GM12865 (cell line): ENCODE results near the gene PMAIP1.

Experiments used
- DNase-seq: peaks from one replicate; pipeline ENCODE4 v3.0.0; 2010; ENCODE audit warnings: low read depth
- H3K4me3 ChIP-seq: 2 replicates; pipeline ENCODE4 v1.5.1; 2011; ENCODE audit warnings: mild to moderate bottlenecking, low read depth, low read length, control low read depth
- TF ChIP-seq, protein P1 (sequence below): IDR thresholded peaks from 2 replicates; pipeline ENCODE4 v1.5.1; 2011; ENCODE audit warnings: low read length, control low read depth, low read depth, inconsistent platforms; ENCODE audit not compliant: insufficient read depth; ENCODE audit errors: missing control alignments

The PMAIP1 gene

DNA sequence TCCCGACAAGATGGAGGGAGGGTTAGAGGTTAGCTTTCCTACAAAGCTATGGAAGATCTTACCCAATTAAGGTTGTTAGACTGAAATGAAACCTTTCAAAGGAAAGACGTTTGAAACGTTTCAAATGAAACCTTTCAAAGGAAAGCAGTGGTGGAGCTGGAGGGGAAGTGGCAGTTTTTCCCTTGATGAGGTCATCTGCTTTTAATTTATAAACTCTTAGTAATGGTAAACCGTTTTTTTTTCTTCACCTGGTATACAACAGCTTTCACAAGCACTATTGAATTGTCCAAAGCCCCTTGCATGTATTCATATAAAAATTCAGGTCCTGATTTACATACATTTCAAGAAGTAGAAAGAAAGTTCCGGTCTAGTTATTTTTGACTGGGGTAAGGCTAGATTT is 7.4 kb downstream of the PMAIP1 start:
- TF ChIP-seq, protein P1, sequence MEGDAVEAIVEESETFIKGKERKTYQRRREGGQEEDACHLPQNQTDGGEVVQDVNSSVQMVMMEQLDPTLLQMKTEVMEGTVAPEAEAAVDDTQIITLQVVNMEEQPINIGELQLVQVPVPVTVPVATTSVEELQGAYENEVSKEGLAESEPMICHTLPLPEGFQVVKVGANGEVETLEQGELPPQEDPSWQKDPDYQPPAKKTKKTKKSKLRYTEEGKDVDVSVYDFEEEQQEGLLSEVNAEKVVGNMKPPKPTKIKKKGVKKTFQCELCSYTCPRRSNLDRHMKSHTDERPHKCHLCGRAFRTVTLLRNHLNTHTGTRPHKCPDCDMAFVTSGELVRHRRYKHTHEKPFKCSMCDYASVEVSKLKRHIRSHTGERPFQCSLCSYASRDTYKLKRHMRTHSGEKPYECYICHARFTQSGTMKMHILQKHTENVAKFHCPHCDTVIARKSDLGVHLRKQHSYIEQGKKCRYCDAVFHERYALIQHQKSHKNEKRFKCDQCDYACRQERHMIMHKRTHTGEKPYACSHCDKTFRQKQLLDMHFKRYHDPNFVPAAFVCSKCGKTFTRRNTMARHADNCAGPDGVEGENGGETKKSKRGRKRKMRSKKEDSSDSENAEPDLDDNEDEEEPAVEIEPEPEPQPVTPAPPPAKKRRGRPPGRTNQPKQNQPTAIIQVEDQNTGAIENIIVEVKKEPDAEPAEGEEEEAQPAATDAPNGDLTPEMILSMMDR = no peak
- DNase-seq = peak; percentile 65
- peak overlapping the region; percentile 41 for H3K4me3 ChIP-seq

DNA sequence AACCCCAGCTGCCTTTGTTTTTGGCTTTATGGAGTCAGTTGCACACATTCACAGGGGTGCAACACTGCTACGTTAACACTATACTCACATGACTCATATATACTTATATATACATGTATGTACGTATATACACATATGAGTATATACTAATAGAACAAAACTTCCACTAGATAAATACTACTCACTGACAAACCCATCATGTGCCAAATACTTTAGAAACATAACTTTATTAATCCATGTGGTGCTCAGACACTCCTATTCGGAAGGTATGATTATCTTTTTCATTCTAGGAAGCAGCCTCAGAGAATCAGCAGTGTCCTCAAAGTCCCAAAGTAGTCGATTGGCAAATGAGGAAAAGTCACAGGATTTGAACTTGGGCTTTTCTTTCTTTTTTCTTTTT is 7.9 kb downstream of the PMAIP1 start:
- DNase-seq = no peak
- TF ChIP-seq, protein P1 = no peak
- no peak overlapping the region; the same call in 1 of the 2 replicates for H3K4me3 ChIP-seq

DNA sequence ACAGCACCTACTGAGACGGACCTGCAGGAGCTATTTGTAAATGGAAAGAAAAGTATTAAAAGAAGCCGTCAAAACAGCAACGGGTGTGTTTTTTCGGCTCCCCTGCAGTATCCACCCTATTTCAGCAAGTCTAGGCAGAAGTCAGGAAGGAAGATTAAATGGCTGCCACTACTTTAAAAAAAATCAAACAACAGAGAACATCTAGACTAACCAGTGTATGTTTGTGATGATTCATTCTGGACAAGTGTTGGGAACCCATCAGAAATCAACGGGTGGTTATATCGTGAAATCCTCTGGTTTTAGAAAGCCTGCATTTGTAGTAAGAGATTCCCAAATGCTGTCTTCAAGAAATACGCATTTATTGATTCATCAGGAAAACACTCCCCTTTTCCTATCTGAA is 9.0 kb downstream of the PMAIP1 start:
- TF ChIP-seq, protein P1 = no peak
- DNase-seq = peak; percentile 40
- 0 out of 2 replicates have a peak overlapping the region, but pooled peaks have one; percentile 12 for H3K4me3 ChIP-seq

DNA sequence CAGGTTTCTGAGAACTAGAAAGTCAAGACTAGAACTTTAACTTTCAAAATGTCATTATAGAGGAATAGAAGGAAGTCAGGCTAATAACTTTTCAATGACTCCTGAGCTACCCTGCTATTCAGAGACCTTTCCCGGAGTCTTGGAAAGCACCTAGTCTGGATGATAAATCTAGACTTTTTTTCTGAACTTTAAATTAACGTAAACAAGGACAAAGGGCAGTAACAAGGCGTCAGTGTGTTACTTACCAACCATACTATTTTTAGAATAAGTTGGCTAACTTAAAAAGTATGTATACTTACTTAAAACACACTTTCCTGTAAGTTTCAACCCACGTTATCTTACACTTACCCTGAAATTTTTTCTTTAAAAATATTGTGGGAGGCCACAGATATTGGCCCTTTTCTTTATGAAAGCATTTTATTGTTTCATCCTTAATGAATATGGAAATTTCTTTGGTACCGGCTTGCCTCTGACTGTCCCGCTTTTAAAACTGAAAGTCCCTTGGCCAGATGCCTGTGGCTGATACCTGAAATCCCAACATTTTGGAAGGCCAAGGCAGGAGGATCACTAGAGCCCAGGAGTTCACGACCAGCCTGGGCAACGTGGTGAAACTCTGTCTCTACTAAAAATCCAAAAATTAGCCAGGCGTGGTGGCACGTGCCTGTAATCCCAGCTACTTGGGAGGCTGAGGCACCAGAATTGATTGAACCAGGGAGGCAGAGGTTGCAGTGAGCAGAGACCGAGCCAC is 9.7 kb downstream of the PMAIP1 start:
- TF ChIP-seq, protein P1 = no peak
- peak; percentile 21 for DNase-seq
- no peak overlapping the region for H3K4me3 ChIP-seq

DNA sequence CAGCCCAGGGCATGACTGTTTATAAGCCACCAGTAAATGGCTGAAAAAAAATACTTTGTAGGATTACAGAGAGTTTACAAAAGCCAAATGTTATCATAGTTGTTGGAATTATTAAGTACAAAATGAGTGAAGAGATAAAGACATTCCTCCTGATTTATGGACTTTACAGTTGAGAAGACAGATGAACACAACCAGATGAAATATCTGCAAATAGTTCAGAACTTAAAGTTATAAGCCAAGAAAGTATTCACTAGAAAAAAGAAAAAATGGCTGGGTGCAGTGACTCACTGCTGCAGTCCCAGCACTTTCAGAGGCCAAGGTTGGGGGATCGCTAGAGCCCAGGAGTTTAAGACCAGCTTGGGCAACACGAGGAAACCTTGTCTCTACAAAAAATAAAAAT is 11.2 kb downstream of the PMAIP1 start:
- TF ChIP-seq, protein P1 = no peak
- H3K4me3 ChIP-seq = no peak overlapping the region
- DNase-seq = no peak

DNA sequence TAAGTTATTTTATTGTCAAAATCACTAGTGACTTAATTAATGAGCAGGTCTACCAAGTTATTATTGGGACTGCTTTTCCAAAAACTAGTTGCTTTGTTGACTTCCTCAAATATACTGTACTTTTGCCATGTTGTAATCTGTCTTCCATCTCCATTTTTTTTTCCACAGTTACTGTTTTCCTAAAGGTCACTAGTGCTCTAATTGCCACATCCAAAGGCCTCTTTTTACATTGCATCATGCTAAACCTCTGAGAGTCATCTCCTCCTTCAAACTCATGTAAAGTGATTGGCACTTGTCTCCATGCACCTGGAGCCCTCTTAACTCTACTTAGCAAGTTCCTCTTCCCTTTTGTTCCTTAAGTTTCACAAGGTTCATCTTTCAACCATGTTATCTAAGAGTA is 11.8 kb downstream of the PMAIP1 start:
- no peak overlapping the region for H3K4me3 ChIP-seq
- TF ChIP-seq, protein P1 = no peak
- no peak for DNase-seq
